Spinal cord (tissue), 10 donors: ENCODE measurements around the gene NUP62. TPM values are rescaled to one million over a fixed set of nuclear protein-coding genes. Genes with fewer than 3 reads are reported as not detected.
"Not testable (repeated sequence)": the region's sequence is repeated elsewhere in the genome, so short reads cannot be mapped to it uniquely, and the experiment has no call there.

Source experiments
- DNase-seq, 6 donors: peaks; one replicate each; pipeline versions ENCODE4 v3.0.0 to v3.0.0-alpha.2; 2013 to 2015; ENCODE audit warnings: low spot score in 6 of 6, low read depth in 4 of 6
- H3K27ac ChIP-seq: one replicate; pipeline ENCODE4 v1.5.1; 2013; ENCODE audit warnings: low read depth, low read length, control low read depth
- H3K27me3 ChIP-seq: one replicate; pipeline ENCODE4 v1.6.1; 2013; ENCODE audit warnings: low read length; ENCODE audit not compliant: control insufficient read depth, insufficient read depth
- H3K36me3 ChIP-seq: one replicate; pipeline ENCODE4 v1.6.1; 2013; ENCODE audit warnings: low read length; ENCODE audit not compliant: control insufficient read depth, insufficient read depth
- H3K4me1 ChIP-seq: one replicate; pipeline ENCODE4 v1.6.1; 2013; ENCODE audit warnings: low read length; ENCODE audit not compliant: control insufficient read depth, insufficient read depth
- H3K4me3 ChIP-seq: one replicate; pipeline ENCODE4 v1.5.1; 2013; ENCODE audit warnings: low read depth, low read length, control low read depth
- H3K9me3 ChIP-seq: one replicate; pipeline ENCODE4 v1.6.1; 2013; ENCODE audit warnings: low read length; ENCODE audit not compliant: control insufficient read depth, insufficient read depth
- WGBS: methylation state at CpG from one replicate; pipeline ENCODE4 v1.1.5; 2013; ENCODE audit warnings: missing lambda C conversion rate; ENCODE audit not compliant: insufficient coverage; 5-methylcytosine and 5-hydroxymethylcytosine counted together
- polyA plus RNA-seq, 2 donors: library from polyadenylated mRNA; unstranded; fragments of 120-200 nt; gene quantifications; one replicate each; pipeline ENCODE4 v1.2.1, GENCODE V29; 2013; ENCODE audit not compliant: insufficient read length in 2 of 2
- total RNA-seq, 2 donors: library from RNA; depleted of rRNA in 1 of 2; stranded (reverse); fragments of 120-200 nt in 1 of 2; fragments of >200 nt in 1 of 2; gene quantifications; one replicate each; pipeline versions ENCODE4 v1.2.3 to v1.2.4, GENCODE V29; 2013 to 2014
- donor health status: healthy.

Gene NUP62
- total and polyA plus RNA-seq, 4 donors: 16.9 to 51.3 (median 44.7) TPM

DNA sequence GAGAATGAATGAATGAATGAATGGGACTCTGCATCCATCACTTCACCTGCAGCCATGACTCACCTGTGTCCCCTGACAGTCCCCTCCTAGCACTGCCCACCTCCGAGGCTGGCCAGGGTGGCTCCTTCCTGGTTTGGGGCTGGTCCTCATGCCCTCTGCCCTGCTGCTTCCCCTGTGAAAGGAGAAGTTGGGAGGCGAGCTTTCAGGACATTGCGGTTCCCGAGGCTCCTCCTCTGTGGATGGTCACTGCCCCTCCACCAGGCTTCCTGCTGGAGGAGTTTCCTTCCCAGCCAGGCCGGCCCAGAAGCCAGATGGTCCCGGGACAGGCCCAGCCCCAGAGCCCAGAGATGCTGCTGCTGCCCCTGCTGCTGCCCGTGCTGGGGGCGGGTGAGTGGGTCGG lies 40.1 kb upstream of the NUP62 start:
- WGBS: no CpG with 5 or more reads among the region's 9 CpGs
- not testable (repeated sequence) for DNase-seq, H3K27ac ChIP-seq, H3K4me3 ChIP-seq, H3K4me1 ChIP-seq, H3K9me3 ChIP-seq, H3K36me3 ChIP-seq, H3K27me3 ChIP-seq

DNA sequence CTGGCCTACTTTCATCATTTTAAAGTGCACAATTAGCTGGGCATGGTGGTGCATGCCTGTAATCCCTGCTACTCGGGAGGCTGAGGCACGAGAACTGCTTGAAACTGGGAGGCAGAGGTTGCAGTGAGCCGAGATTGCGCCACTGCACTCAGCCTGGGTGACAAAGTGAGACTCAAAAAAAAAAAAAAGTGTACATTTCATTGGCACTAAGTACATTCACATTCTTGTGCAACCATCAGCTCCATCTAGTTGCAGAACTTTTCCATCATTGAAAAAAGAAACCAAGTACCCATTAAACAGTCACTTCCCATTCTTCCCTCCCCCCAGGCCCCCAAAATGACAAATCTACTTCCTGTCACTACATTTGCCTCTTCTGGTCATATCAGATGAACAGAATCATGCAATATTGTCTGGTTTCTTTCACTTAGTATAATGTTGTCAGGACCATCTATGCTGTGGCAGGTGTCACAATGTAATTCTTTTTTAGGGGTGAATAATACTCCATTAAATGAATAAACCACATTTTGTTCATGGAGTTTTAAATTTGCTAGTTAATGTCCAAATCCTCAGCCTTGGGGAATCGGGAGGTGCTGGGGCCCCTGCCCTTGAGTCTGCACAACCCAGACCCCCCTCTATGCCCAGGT lies 39.1 kb upstream of the NUP62 start:
- Histone ChIP-seq H3K4me3 (no peak overlapping the region), H3K4me1 (no peaks in the 10 kb centered on the region), H3K27ac (no peak overlapping the region), H3K9me3 (no peaks in the 10 kb centered on the region), H3K27me3 (peaks cover 2% of the 10 kb centered on the region), H3K36me3 (no peaks in the 10 kb centered on the region)
- DNase-seq: no peak
- 100% methylated on average over 4 of the region's 5 CpGs for WGBS

DNA sequence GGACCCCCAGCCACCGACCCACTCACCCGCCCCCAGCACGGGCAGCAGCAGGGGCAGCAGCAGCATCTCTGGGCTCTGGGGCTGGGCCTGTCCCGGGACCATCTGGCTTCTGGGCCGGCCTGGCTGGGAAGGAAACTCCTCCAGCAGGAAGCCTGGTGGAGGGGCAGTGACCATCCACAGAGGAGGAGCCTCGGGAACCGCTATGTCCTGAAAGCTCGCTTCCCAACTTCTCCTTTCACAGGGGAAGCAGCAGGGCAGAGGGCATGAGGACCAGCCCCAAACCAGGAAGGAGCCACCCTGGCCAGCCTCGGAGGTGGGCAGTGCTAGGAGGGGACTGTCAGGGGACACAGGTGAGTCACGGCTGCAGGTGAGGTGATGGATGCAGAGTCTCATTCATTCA lies 31.7 kb upstream of the NUP62 start, which contains the start of gene SIGLEC11:
SIGLEC11 (minus strand) TSS at position 193 of the 400 bp plus-strand sequence; CDS start at position 102, 91 bp downstream.
- not testable (repeated sequence) for H3K4me1 ChIP-seq, H3K4me3 ChIP-seq, DNase-seq, H3K27ac ChIP-seq, H3K36me3 ChIP-seq, H3K27me3 ChIP-seq, H3K9me3 ChIP-seq
- no CpG with 5 or more reads among the region's 10 CpGs for WGBS

DNA sequence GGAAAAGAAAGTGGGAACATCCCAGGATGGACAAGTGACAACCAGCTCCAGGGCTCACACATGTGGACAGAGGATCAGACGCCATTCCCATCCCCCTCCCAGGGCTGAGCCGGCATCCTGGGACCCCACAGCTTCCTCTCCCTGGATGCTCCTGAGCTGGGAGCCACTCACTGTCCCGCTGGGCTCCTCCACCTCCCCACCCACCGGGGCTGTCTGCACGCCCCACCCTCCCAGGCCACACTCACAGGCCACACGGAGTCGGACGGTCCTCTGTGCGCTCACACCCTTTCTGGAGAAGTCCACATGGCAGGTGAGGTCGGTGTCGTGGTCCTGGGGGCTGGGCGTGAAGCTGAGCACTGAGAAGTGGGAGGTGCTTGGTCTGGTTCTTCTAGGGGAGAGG lies 30.6 kb upstream of the NUP62 start:
- H3K4me1 ChIP-seq, H3K4me3 ChIP-seq, H3K27ac ChIP-seq, H3K27me3 ChIP-seq, DNase-seq, H3K36me3 ChIP-seq, H3K9me3 ChIP-seq: not testable (repeated sequence)
- WGBS: no CpG with 5 or more reads among the region's 12 CpGs

DNA sequence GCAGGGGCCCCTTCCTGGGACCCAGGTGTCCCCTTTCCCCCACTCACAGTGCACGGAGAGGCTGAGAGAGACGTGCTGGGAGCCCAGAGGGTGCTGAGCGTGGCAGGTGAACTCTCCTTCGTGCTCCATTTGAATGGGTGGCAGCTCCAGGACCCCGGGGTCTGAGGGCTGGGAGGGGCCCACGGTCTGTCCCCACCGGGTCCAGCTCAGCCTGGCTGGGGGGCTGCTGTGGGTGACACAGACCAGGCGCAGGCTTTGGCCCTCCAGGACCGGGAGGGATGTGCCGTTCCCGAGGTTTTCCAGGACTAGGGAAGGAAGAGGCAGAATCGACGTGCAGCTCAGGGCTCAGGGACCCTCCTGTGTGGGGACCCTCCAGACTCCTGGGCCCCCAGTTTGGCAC lies 29.3 kb upstream of the NUP62 start:
- not testable (repeated sequence) for H3K27ac ChIP-seq, H3K9me3 ChIP-seq, H3K27me3 ChIP-seq, H3K4me3 ChIP-seq, H3K4me1 ChIP-seq, DNase-seq, H3K36me3 ChIP-seq
- 62% methylated on average over 9 of the region's 13 CpGs for WGBS

DNA sequence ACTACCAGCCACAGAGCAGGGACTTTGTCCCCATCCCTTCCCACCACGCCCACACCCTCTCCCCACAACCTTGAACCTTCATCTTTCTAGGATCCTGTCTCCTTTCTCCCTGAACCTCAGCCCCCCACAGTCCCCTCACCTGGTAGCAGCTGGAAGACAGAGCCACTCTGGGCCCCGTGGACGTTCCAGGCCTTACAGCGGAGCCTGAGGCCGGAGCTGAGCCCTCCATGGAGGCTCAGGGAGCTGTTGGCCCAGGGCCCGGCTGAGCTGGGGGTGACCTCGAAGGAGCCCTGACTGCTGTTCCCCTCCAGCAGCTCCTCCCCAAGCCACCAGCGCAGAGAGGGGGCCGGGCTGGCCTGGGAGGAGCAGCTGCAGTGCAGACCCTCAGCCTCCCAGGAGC lies 28.8 kb upstream of the NUP62 start:
- H3K27me3 ChIP-seq, H3K4me3 ChIP-seq, H3K36me3 ChIP-seq, H3K4me1 ChIP-seq, DNase-seq, H3K27ac ChIP-seq, H3K9me3 ChIP-seq: not testable (repeated sequence)
- 56% methylated on average over 5 of the region's 9 CpGs for WGBS

DNA sequence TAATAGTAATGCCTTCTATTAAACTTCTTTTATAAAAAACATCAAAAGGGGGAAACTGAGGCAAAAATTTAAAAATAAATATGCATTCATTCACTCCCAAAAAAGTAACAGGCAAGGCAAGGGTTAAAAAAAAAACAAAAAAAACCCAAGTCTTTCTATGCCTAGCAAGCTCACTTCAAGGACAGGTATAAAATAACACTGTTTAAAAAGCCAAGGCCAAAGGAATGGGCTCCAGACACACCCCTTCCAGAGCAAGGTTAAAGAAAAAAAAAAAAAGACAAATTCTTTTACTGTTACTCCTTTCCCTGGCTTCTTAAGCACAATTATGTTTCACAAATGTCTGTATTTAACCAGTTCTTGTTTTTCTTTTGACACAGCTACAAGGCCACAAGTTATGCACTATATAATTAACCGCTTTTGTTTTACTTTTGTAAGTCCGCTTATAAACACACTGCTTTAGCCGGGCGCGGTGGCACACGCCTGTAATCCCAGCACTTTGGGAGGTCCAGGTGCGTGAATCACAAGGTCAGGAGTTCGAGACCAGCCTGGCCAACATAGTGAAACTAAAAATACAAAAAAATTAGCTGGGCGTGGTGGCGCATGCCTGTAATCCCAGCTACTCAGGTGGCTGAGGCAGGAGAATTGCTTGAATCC lies 28.1 kb upstream of the NUP62 start:
- no peak for DNase-seq
- Histone ChIP-seq H3K9me3 (no peaks in the 10 kb centered on the region), H3K4me1 (peaks cover 8% of the 10 kb centered on the region), H3K4me3 (no peak overlapping the region), H3K36me3 (no peaks in the 10 kb centered on the region), H3K27ac (no peak overlapping the region), H3K27me3 (no peaks in the 10 kb centered on the region)
- 92% methylated on average over 10 of the region's 10 CpGs for WGBS

DNA sequence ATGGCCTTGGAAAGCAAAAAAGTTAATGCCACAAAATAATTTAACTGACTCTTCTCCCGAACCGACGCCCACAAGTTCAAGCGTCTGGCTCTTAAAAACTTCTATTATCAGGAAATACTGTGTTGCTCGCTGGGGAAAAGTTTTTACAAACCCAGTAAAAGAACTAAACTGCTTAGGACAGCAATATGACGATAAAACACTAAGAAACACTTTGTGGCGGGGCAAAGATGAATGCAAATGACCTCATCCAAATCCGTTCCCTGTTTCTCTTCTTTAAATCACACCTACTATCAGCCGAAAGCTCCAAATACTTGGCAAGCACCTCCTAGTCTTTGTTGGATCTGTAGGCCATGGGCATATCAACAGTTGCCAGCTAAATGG lies 26.8 kb upstream of the NUP62 start:
- Histone ChIP-seq H3K27ac (no peak overlapping the region), H3K4me1 (peaks cover 17% of the 10 kb centered on the region), H3K9me3 (no peaks in the 10 kb centered on the region), H3K27me3 (no peaks in the 10 kb centered on the region), H3K36me3 (no peaks in the 10 kb centered on the region), H3K4me3 (no peak overlapping the region)
- no peak for DNase-seq
- 77% methylated on average over 4 of the region's 9 CpGs for WGBS

DNA sequence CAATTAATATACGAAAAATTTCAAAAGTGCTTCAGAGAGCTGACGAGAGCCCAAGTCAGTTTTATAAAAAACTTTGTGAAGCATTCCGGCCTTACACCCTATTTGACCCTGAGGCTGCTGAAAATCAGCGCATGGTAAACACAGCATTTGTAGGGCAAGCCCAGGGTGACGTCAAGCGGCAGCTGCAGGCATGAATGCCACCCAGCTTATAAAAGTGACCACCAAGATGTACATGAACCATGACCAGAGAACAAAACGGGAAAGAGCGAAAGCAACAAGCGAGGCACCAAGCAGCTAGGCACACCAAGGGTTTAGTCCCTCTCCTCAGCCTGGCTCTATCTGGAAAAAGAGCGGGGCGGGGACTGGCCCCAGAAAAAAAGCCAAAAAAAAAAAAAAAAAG lies 25.6 kb upstream of the NUP62 start:
- peaks cover 17% of the 10 kb centered on the region for H3K4me1 ChIP-seq
- peak overlapping the region; percentile 52 for H3K27ac ChIP-seq
- H3K36me3 ChIP-seq: no peaks in the 10 kb centered on the region
- no peak for DNase-seq
- H3K27me3 ChIP-seq: no peaks in the 10 kb centered on the region
- WGBS: 71% methylated on average over 11 of the region's 11 CpGs
- no peak overlapping the region for H3K4me3 ChIP-seq
- H3K9me3 ChIP-seq: no peaks in the 10 kb centered on the region
